SHP77 treated with DMSO at 0.1 percent for 48 hours (cell line): ENCODE data around the gene CYB5R4.

Experiments used
- DNase-seq: peaks from one replicate; lab custom pipeline; 2025; lab: John Stamatoyannopoulos, UW

The CYB5R4 gene

DNA sequence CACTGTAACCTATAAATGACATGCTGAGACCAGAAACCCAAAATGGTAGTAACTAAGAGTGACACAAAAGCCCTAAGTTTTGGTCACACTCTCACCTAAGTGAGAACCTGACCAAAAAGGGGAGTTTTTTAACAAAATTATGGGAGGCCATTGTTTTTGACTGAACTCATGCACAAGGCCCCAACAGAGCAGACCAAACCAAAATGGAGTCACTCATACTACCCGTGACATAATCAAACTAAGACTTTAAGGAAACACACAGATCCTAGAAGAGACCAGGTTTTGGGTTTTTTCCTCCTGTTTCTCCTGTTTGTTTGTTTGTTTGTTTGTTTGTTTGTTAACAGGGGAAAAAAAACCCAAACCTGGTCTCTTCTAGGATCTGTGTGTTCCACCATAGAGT, 124.9 kb downstream of the CYB5R4 start:
- DNase-seq = no peak

DNA sequence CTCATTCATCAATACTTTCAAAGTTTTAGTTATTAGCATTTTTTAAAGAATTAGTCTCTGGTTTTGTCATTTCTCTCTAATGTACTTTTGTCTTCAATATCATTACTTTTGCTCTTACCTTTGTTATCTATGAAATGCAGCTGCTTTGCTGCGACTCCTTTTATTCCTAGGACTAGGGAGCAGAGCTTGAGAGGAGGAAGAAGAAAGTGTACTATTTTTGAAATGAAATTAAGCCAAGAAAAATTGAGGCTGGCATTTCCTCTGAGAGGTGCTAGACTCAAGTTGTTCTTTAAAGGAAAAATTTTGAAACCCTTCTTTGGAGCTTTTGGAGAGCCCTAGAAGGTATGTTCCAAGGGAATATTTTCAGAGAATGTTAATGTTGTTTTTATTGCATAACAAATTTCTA, 125.8 kb downstream of the CYB5R4 start:
- no peak for DNase-seq

GRCh38 chr6:83985715-83986114, 126.2 kb downstream of the CYB5R4 start:
- DNase-seq = no peak

- no peak for DNase-seq
Observed at GRCh38 chr6:83998021-83998584, 138.6 kb downstream of the CYB5R4 start.

DNA sequence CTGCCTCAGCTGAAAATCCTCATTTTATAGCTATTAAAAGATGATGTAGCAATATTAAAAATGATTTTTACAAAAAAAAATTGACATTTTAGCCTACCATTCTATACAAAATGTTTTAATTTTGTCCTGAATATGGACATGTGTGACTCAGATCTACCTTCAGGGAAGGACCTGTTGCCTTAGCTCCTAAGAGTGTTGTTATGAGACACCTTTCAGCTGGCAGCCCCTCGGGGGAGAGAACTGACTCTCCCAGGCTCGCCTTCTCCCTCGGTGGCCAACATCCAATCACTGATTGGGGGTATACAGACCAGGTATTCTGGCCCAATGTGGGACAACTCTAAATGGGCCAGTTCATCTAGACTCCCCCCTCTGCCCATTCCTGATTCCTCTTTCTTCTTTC, 141.6 kb downstream of the CYB5R4 start:
- DNase-seq = no peak

GRCh38 chr6:84002226-84002625, 142.7 kb downstream of the CYB5R4 start:
- no peak for DNase-seq

DNA sequence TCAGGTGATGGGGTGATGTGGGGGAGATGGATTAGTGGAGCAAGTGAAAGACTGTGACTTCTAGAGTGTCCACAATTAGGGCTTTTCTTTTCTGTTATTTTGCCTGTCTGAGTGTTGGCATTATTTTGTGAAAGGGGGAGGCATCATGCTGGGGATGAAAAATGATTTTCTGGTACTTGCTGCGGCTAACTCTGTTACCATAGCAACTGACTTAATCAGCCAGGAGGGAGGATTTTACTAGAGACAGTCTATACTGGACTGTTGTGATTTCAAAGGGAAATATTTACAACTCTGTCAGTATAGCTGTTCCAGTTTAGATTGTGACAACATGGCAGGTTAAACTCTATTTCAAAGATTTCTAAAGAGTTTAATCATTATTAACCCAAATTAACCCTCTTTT, 143.6 kb downstream of the CYB5R4 start:
- DNase-seq = no peak

GRCh38 chr6:84003654-84004053, 144.2 kb downstream of the CYB5R4 start:
- no peak for DNase-seq

GRCh38 chr6:84007871-84008270, 148.4 kb downstream of the CYB5R4 start:
- no peak for DNase-seq

DNA sequence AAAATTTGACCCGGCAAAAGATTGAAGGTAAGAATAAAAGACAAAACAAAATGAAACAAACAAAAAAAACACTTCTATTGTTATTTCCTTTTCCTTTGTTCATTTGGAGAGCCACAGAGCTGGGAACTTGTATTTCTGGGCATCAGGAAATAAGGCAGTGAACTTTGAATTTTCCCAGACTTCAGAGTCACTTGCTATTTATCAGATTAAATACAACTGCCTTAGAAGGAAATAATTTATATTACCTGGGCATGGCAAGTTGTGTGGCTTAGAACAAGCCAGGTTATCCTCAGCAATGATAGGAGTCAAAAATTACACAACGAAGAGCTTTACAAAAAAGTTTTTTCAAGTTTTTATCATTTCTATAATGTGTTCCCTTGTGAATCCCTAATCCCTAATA, 153.9 kb downstream of the CYB5R4 start:
- no peak for DNase-seq

- no peak for DNase-seq
Observed at GRCh38 chr6:84013931-84014330, 154.4 kb downstream of the CYB5R4 start.

GRCh38 chr6:84016029-84016428, 156.5 kb downstream of the CYB5R4 start:
- DNase-seq = no peak
